Measurements from ENCODE around the gene RAPH1.
"Not testable (repeated sequence)": the region's sequence is repeated elsewhere in the genome, so short reads cannot be mapped to it uniquely, and the experiment has no call there.

The RAPH1 gene

DNA sequence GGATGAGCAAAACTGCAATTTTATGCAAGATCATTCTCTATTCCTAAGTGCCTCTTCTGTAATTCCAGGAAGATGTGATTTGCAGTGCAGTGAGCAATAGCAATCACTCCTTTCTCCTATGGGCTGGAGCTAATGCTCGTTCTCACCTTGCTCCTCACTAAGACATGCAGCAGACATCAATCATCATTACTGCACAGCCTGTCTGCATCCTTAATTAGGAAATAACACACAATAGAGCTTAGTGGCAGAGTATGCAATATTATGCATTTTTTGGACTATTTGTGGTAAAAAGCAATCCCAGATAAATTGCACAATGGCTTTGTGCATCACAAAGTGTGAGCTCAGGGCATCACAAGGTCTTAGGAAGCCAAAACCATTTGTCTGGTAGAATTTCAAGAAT lies 32.6 kb upstream of the RAPH1 start:
- no peak overlapping the region for H3K4me3 Mint-ChIP-seq
- peaks cover 11% of the 10 kb centered on the region for H3K4me1 Mint-ChIP-seq
- DNase-seq (ENCODE audit: low spot score in 2 of 2) (no peak), ATAC-seq (replicated peaks; ENCODE audit: extremely low read depth, poor library complexity, severe bottlenecking) (no peak)
- peaks cover 2% of the 10 kb centered on the region for H3K36me3 Mint-ChIP-seq (ENCODE audit: insufficient read depth)
- H3K27ac Mint-ChIP-seq (ENCODE audit: low read depth): no peak overlapping the region
- no peaks in the 10 kb centered on the region for H3K27me3 Mint-ChIP-seq
- H3K9me3 Mint-ChIP-seq: no peaks in the 10 kb centered on the region

DNA sequence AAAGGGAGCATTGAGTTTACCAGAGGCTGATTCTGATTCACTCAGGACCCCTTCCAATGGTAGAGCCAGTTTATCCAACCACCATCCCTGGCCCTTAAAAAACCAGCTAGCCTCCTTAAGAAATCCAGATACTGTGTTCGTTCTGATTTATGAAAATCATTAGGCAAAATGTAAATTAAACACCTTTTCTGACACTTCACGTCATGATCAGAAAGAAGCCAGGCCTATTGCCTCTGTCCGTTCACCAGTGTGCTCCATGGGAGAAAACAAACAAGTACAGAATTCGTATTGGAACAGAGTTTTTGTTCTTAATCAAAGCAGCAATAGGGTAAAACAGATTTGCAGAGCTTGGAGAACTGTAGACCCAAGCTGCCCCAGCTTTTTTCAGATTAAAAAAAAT lies 31.1 kb upstream of the RAPH1 start:
- no peaks in the 10 kb centered on the region for H3K27me3 Mint-ChIP-seq
- peaks cover 2% of the 10 kb centered on the region for H3K36me3 Mint-ChIP-seq (ENCODE audit: insufficient read depth)

DNA sequence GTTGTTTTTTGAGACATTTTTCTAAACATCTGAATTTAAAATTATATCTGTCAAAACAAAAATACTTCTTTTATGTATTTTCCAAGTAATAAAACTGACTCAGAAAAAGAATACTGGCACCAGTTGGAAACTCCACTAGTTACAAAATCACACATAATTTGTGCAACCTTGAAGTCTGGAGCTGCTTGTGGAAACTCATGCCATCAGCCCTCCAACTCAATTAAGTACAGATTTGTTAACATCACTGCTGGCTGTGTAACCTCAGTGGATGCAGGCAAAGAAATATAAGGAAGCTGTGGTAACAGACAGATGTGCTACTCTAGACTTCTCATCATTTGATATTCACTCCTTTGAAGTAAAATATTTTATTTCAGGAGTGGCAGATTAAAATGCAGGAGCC lies 30.0 kb upstream of the RAPH1 start:
- peaks cover 6% of the 10 kb centered on the region for H3K4me1 Mint-ChIP-seq
- DNase-seq (ENCODE audit: low spot score in 2 of 2) (no peak), ATAC-seq (replicated peaks; ENCODE audit: extremely low read depth, poor library complexity, severe bottlenecking) (no peak)
- H3K4me3 Mint-ChIP-seq: no peak overlapping the region
- peaks cover 2% of the 10 kb centered on the region for H3K36me3 Mint-ChIP-seq (ENCODE audit: insufficient read depth)
- H3K9me3 Mint-ChIP-seq: no peaks in the 10 kb centered on the region
- no peaks in the 10 kb centered on the region for H3K27me3 Mint-ChIP-seq
- H3K27ac Mint-ChIP-seq (ENCODE audit: low read depth): no peak overlapping the region

More for the DNA sequence above, 31.1 kb upstream of the RAPH1 start:
- Mint-ChIP-seq H3K9me3 (no peaks in the 10 kb centered on the region), H3K27ac (ENCODE audit: low read depth) (no peak overlapping the region), H3K4me3 (no peak overlapping the region), H3K4me1 (peaks cover 11% of the 10 kb centered on the region)
- no peak for DNase-seq (ENCODE audit: low spot score in 2 of 2)
- no peak for ATAC-seq (replicated peaks; ENCODE audit: extremely low read depth, poor library complexity, severe bottlenecking)

DNA sequence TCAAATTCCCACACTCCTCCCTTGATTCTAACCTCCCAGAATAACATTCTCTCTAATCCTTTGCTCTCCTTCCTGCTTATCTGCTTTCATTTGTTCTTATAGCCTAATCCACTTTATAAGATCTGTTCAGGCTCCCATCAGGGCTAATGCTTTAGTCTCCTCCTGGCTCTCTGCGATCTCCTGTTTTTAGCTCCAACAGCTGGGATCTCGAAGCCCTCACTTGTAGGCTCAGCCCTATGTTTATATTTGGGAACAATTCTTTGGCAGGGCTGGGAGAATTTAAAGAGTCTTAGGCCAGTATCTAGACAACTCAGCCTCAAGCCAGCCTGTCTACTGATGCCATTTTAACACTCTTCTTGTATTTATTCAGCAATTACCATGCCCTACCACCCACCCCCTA lies 27.2 kb upstream of the RAPH1 start:
- ATAC-seq (replicated peaks; ENCODE audit: extremely low read depth, poor library complexity, severe bottlenecking) (no peak), DNase-seq (ENCODE audit: low spot score in 2 of 2) (no peak)
- H3K27me3 Mint-ChIP-seq: no peaks in the 10 kb centered on the region
- no peaks in the 10 kb centered on the region for H3K9me3 Mint-ChIP-seq
- H3K27ac Mint-ChIP-seq (ENCODE audit: low read depth): no peak overlapping the region
- H3K4me1 Mint-ChIP-seq: no peaks in the 10 kb centered on the region
- no peaks in the 10 kb centered on the region for H3K36me3 Mint-ChIP-seq (ENCODE audit: insufficient read depth)
- no peak overlapping the region for H3K4me3 Mint-ChIP-seq

DNA sequence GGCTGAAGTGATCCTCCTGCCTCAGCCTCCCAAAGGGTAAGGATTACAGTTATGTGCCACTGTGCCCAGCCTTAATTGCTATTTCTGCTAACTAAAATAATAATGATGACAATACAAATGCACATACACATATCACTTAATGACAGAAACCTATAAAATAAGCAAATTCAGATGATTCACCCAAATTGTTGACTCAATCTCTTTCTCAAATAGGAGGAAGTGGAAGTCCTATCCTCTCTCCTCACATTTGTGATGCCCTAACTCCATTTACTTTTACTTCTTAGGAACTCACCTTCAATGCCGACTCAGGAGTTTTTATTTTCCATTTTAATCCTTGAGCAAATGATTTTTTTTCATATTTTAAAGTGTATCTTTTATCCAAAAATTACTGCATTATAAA lies 24.5 kb upstream of the RAPH1 start:
- H3K9me3 Mint-ChIP-seq: no peaks in the 10 kb centered on the region
- H3K4me3 Mint-ChIP-seq: no peak overlapping the region
- no peaks in the 10 kb centered on the region for H3K27me3 Mint-ChIP-seq
- no peak for DNase-seq (ENCODE audit: low spot score in 2 of 2)
- no peak for ATAC-seq (replicated peaks; ENCODE audit: extremely low read depth, poor library complexity, severe bottlenecking)
- H3K27ac Mint-ChIP-seq (ENCODE audit: low read depth): no peak overlapping the region
- H3K36me3 Mint-ChIP-seq (ENCODE audit: insufficient read depth): no peaks in the 10 kb centered on the region
- no peaks in the 10 kb centered on the region for H3K4me1 Mint-ChIP-seq

DNA sequence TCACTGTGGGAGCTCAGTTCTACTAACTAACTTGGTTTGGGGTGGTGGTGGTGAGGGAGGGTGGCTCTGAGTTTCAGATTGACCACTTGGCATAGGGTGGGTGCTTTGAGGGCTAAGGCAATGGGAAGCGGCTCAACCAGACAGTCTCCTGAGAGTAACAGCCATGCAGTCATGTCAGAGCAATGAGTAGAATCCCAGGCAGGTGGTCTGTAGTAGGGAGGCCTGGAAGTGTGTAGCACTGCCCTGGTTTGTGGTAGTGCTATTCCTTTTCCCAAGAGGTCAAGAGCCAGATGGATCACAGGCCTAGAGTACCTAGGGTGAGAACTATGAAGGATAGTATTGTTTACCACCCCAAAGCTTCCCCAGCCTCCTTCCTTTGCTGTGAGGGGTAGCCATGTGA lies 18.7 kb upstream of the RAPH1 start:
- H3K27me3 Mint-ChIP-seq: no peaks in the 10 kb centered on the region
- ATAC-seq (replicated peaks; ENCODE audit: extremely low read depth, poor library complexity, severe bottlenecking): no peak
- H3K36me3 Mint-ChIP-seq (ENCODE audit: insufficient read depth): no peaks in the 10 kb centered on the region
- H3K9me3 Mint-ChIP-seq: no peaks in the 10 kb centered on the region
- H3K4me3 Mint-ChIP-seq: no peak overlapping the region
- H3K4me1 Mint-ChIP-seq: no peaks in the 10 kb centered on the region
- no peak overlapping the region for H3K27ac Mint-ChIP-seq (ENCODE audit: low read depth)
- DNase-seq (ENCODE audit: low spot score in 2 of 2): no peak

DNA sequence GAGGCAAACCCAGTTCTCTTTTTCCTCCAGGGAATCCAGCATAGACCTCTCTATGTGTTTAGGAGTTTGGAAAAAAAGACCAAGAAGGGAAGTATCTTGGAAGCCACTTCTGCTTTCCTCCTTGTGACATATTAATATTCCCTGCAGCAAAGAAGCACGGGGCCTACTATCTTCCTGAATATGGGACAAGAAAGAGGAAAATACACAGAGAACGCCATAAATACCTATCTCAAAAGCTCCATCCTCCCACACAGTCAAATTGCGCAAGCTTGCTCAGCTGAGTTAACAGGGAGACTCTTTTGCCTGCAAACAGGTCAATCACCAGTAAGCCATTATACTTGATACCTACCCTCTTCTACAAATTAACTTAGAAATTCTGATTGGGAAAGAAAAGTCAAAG lies 16.7 kb upstream of the RAPH1 start:
- no peaks in the 10 kb centered on the region for H3K27me3 Mint-ChIP-seq
- H3K4me1 Mint-ChIP-seq: no peaks in the 10 kb centered on the region
- no peak overlapping the region for H3K27ac Mint-ChIP-seq (ENCODE audit: low read depth)
- no peaks in the 10 kb centered on the region for H3K9me3 Mint-ChIP-seq
- H3K4me3 Mint-ChIP-seq: no peak overlapping the region
- H3K36me3 Mint-ChIP-seq (ENCODE audit: insufficient read depth): no peaks in the 10 kb centered on the region
- no peak for DNase-seq (ENCODE audit: low spot score in 2 of 2)
- ATAC-seq (replicated peaks; ENCODE audit: extremely low read depth, poor library complexity, severe bottlenecking): no peak

DNA sequence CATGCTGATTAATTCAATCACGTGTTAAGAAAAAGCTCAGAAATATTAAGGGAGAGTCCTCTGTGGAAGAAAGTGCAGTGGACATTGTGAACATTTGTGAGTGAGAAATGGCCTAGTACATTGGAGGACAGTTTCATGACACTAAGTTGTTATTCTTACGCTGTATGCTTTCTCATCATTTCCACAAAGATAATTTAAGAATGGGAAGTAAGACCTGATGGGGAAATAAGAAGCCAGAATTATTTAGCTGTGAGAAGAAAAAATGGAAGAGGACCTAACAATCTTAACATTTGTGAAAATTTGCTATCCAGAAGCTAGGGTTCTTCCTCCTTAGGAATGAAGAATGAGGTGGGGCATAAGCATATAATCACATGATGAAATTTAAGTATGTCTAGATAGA lies 15.2 kb upstream of the RAPH1 start:
- no peaks in the 10 kb centered on the region for H3K9me3 Mint-ChIP-seq
- ATAC-seq (replicated peaks; ENCODE audit: extremely low read depth, poor library complexity, severe bottlenecking): no peak
- no peak overlapping the region for H3K27ac Mint-ChIP-seq (ENCODE audit: low read depth)
- no peak overlapping the region for H3K4me3 Mint-ChIP-seq
- no peak for DNase-seq (ENCODE audit: low spot score in 2 of 2)
- no peaks in the 10 kb centered on the region for H3K4me1 Mint-ChIP-seq
- H3K27me3 Mint-ChIP-seq: no peaks in the 10 kb centered on the region
- no peaks in the 10 kb centered on the region for H3K36me3 Mint-ChIP-seq (ENCODE audit: insufficient read depth)

DNA sequence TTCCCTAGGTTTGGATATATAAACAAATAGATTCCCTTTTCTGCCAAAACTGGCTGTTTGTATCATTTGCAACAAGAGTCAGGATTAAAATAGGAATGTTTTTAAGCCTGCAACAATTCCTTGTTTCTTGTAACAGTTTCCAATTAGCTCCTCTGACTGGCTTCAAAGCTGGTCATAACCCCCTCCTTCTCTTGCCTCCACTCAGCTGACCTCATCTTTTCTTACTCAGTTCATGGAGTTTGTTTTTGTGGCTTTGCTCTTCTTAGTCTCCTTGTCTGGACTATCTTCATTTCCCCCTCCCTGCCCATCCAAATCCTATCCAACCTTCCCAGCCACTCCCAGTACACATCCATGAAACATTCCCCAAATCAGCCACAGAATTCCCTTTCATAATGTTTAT lies 14.3 kb upstream of the RAPH1 start:
- H3K4me1 Mint-ChIP-seq: no peaks in the 10 kb centered on the region
- H3K36me3 Mint-ChIP-seq (ENCODE audit: insufficient read depth): no peaks in the 10 kb centered on the region
- ATAC-seq (replicated peaks; ENCODE audit: extremely low read depth, poor library complexity, severe bottlenecking) (no peak), DNase-seq (ENCODE audit: low spot score in 2 of 2) (no peak)
- no peak overlapping the region for H3K4me3 Mint-ChIP-seq
- H3K27me3 Mint-ChIP-seq: no peaks in the 10 kb centered on the region
- H3K27ac Mint-ChIP-seq (ENCODE audit: low read depth): no peak overlapping the region
- no peaks in the 10 kb centered on the region for H3K9me3 Mint-ChIP-seq

DNA sequence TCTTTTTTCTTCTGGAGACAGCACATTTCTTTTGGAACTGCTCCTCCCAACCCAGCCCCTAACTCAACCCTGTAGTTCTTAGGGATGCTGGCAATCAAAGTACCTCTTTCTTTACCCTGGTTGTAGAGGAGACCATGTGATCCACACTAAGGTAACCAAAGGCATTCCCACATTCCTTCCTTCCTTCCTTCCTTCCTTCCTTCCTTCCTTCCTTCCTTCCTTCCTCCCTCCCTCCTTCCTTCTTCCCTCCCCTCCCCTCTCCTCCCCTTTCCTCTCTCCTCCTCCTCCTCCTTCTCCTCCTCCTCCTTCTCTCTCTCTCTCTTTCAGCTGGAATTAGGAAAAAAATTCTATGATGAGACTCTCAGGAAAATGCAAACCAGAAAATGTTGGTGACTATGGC lies 13.8 kb upstream of the RAPH1 start:
- Mint-ChIP-seq H3K4me1 (no peaks in the 10 kb centered on the region), H3K36me3 (ENCODE audit: insufficient read depth) (no peaks in the 10 kb centered on the region), H3K9me3 (no peaks in the 10 kb centered on the region), H3K27ac (ENCODE audit: low read depth) (no peak overlapping the region), H3K4me3 (no peak overlapping the region), H3K27me3 (no peaks in the 10 kb centered on the region)
- DNase-seq (ENCODE audit: low spot score in 2 of 2): no peak
- no peak for ATAC-seq (replicated peaks; ENCODE audit: extremely low read depth, poor library complexity, severe bottlenecking)

DNA sequence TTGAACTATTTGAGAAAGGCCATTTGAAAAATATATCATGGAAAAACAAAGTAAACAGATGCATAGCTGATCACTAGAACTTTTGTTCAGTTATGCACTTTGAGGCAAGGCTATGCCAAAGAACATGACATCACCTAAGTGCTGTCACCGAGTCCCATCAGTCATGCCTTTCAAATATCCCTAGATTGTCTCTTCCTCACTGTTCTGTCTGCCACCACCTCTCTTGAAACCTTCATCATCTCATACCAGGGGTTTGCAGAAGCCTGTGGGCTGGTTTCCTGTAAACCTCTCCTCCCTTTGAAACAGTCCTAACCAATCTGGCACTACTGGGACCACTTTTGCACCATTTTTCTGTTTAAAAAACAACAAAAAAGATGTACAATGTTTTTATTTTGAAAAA lies 12.3 kb upstream of the RAPH1 start:
- DNase-seq (ENCODE audit: low spot score in 2 of 2) (no peak), ATAC-seq (replicated peaks; ENCODE audit: extremely low read depth, poor library complexity, severe bottlenecking) (no peak)
- H3K27ac Mint-ChIP-seq (ENCODE audit: low read depth): no peak overlapping the region
- no peaks in the 10 kb centered on the region for H3K4me1 Mint-ChIP-seq
- H3K27me3 Mint-ChIP-seq: no peaks in the 10 kb centered on the region
- H3K36me3 Mint-ChIP-seq (ENCODE audit: insufficient read depth): no peaks in the 10 kb centered on the region
- H3K4me3 Mint-ChIP-seq: no peak overlapping the region
- H3K9me3 Mint-ChIP-seq: no peaks in the 10 kb centered on the region

DNA sequence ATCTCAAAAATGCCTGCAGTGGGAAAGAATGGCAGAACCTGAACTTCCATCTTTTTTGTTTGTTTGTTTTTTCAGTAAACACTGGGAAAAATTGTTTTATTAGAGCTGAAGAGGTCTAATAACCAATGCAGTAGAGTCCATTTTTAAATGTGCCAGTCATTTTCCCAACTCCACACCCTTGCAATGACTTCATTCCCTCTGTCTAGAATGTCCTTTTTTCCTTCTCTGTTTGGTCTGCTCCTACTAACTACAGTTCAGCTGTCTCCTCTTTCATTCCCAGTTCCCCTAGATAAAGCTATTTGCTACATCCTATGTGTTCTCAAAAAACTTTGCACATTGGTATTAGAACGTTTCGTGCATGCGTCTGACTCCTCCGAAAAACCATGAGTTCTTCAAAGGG lies 9.3 kb upstream of the RAPH1 start:
- no peak overlapping the region for H3K27ac Mint-ChIP-seq (ENCODE audit: low read depth)
- no peak for ATAC-seq (replicated peaks; ENCODE audit: extremely low read depth, poor library complexity, severe bottlenecking)
- no peaks in the 10 kb centered on the region for H3K9me3 Mint-ChIP-seq
- no peak overlapping the region for H3K4me3 Mint-ChIP-seq
- H3K4me1 Mint-ChIP-seq: no peaks in the 10 kb centered on the region
- DNase-seq (ENCODE audit: low spot score in 2 of 2): no peak
- H3K36me3 Mint-ChIP-seq (ENCODE audit: insufficient read depth): no peaks in the 10 kb centered on the region
- no peaks in the 10 kb centered on the region for H3K27me3 Mint-ChIP-seq

DNA sequence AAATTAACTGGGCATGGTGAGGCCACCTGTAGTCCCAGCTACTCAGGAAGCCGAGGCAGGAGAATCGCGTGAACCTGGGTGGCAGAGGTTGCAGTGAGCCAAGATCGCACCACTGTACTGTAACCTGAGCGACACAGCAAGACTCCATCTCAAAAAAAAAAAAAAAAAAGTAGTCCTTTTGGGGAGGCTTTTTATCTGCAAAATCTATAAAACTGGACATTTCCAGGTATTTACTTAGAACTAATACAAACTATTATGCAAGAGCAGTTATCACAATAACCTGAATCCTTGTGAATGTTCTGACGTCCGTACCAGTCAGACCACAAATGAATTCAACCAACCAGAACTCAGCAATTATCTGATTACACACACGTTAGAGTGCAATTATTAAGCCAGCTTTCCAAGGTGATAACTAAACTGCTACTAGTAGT lies 8.8 kb upstream of the RAPH1 start:
- no peak for ATAC-seq (replicated peaks; ENCODE audit: extremely low read depth, poor library complexity, severe bottlenecking)
- no peak overlapping the region for H3K4me3 Mint-ChIP-seq
- no peaks in the 10 kb centered on the region for H3K36me3 Mint-ChIP-seq (ENCODE audit: insufficient read depth)
- DNase-seq (ENCODE audit: low spot score in 2 of 2): no peak
- H3K27ac Mint-ChIP-seq (ENCODE audit: low read depth): no peak overlapping the region
- H3K9me3 Mint-ChIP-seq: no peaks in the 10 kb centered on the region
- no peaks in the 10 kb centered on the region for H3K4me1 Mint-ChIP-seq
- H3K27me3 Mint-ChIP-seq: no peaks in the 10 kb centered on the region

DNA sequence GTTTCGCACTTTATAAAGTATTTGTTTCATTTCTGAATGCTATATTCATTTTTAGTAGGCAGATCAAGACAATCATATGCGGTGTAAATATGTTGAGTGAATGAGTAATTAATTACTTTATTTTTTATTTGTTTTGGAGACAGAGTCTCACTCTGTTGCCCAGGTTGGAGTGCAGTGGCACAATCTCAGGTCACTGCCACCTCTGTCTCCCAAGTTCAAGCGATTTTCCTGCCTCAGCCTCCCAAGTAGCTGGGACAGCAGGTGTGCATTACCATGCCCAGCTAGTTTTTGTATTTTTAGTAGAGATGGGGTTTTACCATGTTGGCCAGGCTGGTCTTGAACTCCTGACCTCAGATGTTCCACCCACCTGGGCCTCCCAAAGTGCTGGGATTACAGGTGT lies 5.5 kb upstream of the RAPH1 start:
- not testable (repeated sequence) for DNase-seq (ENCODE audit: low spot score in 2 of 2); H3K27ac Mint-ChIP-seq (ENCODE audit: low read depth); ATAC-seq (replicated peaks; ENCODE audit: extremely low read depth, poor library complexity, severe bottlenecking); H3K4me3 Mint-ChIP-seq; H3K4me1 Mint-ChIP-seq; H3K36me3 Mint-ChIP-seq (ENCODE audit: insufficient read depth); H3K27me3 Mint-ChIP-seq; H3K9me3 Mint-ChIP-seq

Data from central memory CD8-positive, alpha-beta T cell (primary cell).